ENCODE data around the gene UNC5C. TPM values are rescaled to one million over a fixed set of nuclear protein-coding genes. Genes with fewer than 3 reads are reported as not detected.
"Not testable (repeated sequence)": the region's sequence is repeated elsewhere in the genome, so short reads cannot be mapped to it uniquely, and the experiment has no call there.

Gene UNC5C
- total RNA-seq, 4 donors from 2014 or later = 3.3 to 21.6 (median 7.9) TPM

DNA sequence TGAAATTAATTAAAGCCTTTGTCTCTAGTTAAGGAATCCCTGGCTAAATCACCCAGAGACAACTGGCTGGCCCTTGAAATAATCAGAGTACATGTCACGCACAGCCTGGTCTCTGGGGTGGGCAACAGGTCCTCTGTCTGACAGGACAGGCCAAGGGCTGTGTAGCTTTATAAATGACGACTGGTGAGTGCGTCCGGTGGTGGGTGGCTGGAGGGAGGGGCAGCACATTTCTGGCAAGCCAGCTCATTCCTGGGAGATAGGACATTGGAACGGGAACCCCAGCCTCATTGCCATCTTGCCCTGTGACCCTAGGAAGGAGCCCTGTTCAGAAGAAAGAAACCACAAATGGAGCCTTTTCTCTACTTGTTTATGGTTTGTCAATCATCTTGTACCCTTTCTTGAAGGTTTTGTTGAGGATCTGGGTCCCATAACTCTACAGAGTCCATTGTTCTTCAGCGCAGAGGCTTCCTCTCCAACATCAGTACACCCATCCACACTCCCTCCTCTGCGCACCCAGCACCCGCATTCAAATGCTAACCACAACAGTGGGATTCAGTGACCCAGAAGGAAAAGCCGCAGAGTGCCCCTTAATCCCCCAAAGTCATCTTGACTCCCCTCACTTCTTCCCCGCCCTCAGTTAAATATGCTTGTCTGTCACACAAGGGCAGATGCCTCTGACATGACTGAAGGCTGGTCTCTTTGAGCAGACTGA, 368.1 kb downstream of the UNC5C start:
- TF ChIP-seq, protein P1, sequence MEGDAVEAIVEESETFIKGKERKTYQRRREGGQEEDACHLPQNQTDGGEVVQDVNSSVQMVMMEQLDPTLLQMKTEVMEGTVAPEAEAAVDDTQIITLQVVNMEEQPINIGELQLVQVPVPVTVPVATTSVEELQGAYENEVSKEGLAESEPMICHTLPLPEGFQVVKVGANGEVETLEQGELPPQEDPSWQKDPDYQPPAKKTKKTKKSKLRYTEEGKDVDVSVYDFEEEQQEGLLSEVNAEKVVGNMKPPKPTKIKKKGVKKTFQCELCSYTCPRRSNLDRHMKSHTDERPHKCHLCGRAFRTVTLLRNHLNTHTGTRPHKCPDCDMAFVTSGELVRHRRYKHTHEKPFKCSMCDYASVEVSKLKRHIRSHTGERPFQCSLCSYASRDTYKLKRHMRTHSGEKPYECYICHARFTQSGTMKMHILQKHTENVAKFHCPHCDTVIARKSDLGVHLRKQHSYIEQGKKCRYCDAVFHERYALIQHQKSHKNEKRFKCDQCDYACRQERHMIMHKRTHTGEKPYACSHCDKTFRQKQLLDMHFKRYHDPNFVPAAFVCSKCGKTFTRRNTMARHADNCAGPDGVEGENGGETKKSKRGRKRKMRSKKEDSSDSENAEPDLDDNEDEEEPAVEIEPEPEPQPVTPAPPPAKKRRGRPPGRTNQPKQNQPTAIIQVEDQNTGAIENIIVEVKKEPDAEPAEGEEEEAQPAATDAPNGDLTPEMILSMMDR (IDR thresholded peaks at IDR 0.05) = no peak
- no peak for TF ChIP-seq POLR2A (IDR thresholded peaks at IDR 0.05)
- H3K9me3 ChIP-seq = no peaks in the 10 kb centered on the region
- H3K27ac ChIP-seq = no peak overlapping the region
- no peaks in the 10 kb centered on the region for H3K36me3 ChIP-seq
- H3K4me1 ChIP-seq = no peaks in the 10 kb centered on the region
- no peak for DNase-seq
- no peaks in the 10 kb centered on the region for H3K27me3 ChIP-seq
- intact Hi-C loops (cut with DNase I; ENCODE audit: low total_unique reads) = no loop called here
- H3K4me3 ChIP-seq = no peak overlapping the region

DNA sequence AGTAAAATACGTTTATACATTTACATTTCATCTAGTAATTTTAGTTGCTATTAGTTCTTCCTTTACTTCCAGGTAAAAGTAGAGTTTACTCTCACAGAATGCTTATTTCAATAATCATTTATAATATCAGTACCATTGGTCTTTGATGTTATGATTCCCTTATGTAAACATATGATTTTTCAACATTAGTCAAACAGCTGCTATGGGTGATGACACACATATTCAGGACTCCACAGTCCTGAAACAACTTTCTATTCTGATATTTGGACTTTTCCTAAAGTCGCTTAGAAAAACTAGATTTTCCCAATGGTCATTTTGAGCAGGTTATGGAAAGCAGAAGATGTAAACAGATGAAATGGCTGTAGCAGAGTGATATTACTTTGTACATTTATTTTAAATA, 369.8 kb downstream of the UNC5C start:
- no peaks in the 10 kb centered on the region for H3K9me3 ChIP-seq
- H3K4me1 ChIP-seq = no peaks in the 10 kb centered on the region
- TF ChIP-seq POLR2A (IDR thresholded peaks at IDR 0.05) = no peak
- TF ChIP-seq, protein P1 (IDR thresholded peaks at IDR 0.05) = no peak
- H3K36me3 ChIP-seq = no peaks in the 10 kb centered on the region
- intact Hi-C loops (cut with DNase I; ENCODE audit: low total_unique reads) = no loop called here
- H3K27me3 ChIP-seq = no peaks in the 10 kb centered on the region
- H3K27ac ChIP-seq = no peak overlapping the region
- H3K4me3 ChIP-seq = no peak overlapping the region
- DNase-seq = no peak

DNA sequence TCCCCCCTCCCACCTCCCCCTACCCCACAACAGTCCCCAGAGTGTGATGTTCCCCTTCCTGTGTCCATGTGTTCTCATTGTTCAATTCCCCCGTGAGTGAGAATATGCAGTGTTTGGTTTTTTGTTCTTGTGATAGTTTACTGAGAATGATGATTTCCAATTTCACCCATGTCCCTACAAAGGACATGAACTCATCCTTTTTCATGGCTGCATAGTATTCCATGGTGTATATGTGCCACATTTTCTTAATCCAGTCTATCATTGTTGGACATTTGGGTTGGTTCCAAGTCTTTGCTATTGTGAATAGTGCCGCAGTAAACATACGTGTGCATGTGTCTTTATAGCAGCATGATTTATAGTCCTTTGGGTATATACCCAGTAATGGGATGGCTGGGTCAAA, 377.4 kb downstream of the UNC5C start:
- H3K4me1 ChIP-seq; H3K27ac ChIP-seq; intact Hi-C loops (cut with DNase I; ENCODE audit: low total_unique reads): not testable (repeated sequence)

DNA sequence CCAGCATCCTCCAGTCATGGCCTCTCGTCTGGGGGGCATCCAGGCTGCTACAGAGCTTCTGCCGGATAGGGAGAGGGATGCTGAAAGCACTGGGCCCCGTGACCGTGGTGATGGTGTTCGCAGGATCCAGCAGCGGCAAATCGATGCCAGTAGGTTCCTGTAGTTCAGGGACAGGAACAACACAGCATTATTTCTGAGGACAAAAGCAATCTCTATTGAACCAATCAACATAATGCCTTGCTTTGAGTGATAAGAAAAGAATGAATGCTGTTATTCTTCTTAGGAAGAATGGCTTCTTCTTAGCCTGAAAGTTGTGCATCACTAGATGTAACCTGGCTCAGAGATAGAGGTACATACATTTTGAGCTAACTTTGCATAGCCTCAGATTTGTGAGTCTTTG, 378.6 kb downstream of the UNC5C start:
- intact Hi-C loops (cut with DNase I; ENCODE audit: low total_unique reads) = no loop called here
- no peak for DNase-seq
- Histone ChIP-seq H3K36me3 (no peaks in the 10 kb centered on the region), H3K4me1 (no peaks in the 10 kb centered on the region), H3K27ac (no peak overlapping the region), H3K4me3 (no peak overlapping the region), H3K27me3 (no peaks in the 10 kb centered on the region), H3K9me3 (no peaks in the 10 kb centered on the region)
- TF ChIP-seq, protein P1 (IDR thresholded peaks at IDR 0.05) = no peak
- no peak for TF ChIP-seq POLR2A (IDR thresholded peaks at IDR 0.05)

More for the DNA sequence above, 377.4 kb downstream of the UNC5C start:
- not testable (repeated sequence) for H3K4me3 ChIP-seq, H3K9me3 ChIP-seq, H3K36me3 ChIP-seq, DNase-seq, H3K27me3 ChIP-seq

DNA sequence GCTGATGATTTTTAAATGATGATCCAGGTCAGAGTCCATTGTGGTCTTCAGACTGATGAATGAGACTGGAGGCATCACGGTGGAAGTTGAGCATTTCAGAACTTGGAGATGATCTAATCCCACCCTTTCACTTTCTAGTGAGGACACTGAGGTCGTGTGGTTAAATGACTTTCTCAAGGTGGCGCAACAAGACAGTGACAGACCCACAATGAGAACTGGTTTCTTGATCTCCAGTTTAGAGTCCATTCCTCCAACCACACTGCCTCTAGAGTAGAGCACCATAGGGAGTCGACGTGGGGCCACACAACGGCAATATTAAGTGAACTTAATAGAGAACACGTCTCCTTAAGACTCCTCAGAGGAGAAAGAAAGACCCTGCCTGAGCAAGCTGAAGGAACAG, 381.0 kb downstream of the UNC5C start:
- no peak for DNase-seq
- Histone ChIP-seq H3K27me3 (no peaks in the 10 kb centered on the region), H3K4me1 (no peaks in the 10 kb centered on the region), H3K36me3 (no peaks in the 10 kb centered on the region), H3K27ac (no peak overlapping the region), H3K4me3 (no peak overlapping the region), H3K9me3 (no peaks in the 10 kb centered on the region)
- intact Hi-C loops (cut with DNase I; ENCODE audit: low total_unique reads) = no loop called here
- TF ChIP-seq POLR2A (IDR thresholded peaks at IDR 0.05) = no peak
- TF ChIP-seq, protein P1 (IDR thresholded peaks at IDR 0.05) = no peak

All from uterus (tissue), 4 donors.